Activated T-helper 17 cell treated with anti-CD3 and anti-CD28 coated beads, Interleukin-2, amount 50 U/mL, for 72 hours (primary cell): Measurements from ENCODE around the gene OGG1. TPM values are rescaled to one million over a fixed set of nuclear protein-coding genes. Genes with fewer than 3 reads are reported as not detected.
A peak's percentile ranks its signal among the peaks of the same experiment; 100 is the strongest.

ENCODE experiments used
- ATAC-seq: fragments of 150-1000 bp; cut with Tn5 transposase; replicated peaks from 2 replicates; pipeline ENCODE4 v1.10.0; 2021; ENCODE audit warnings: mild to moderate bottlenecking, moderate library complexity
- H3K27ac Mint-ChIP-seq: one replicate; pipeline ENCODE4 v1.8.0; 2022; ENCODE audit warnings: mixed read lengths
- H3K27me3 Mint-ChIP-seq: one replicate; pipeline ENCODE4 v1.8.0; 2022; ENCODE audit warnings: mixed read lengths
- H3K36me3 Mint-ChIP-seq: one replicate; pipeline ENCODE4 v1.8.0; 2022; ENCODE audit warnings: low read depth, mild to moderate bottlenecking, mixed read lengths
- H3K4me1 Mint-ChIP-seq: one replicate; pipeline ENCODE4 v1.8.0; 2022; ENCODE audit warnings: mixed read lengths
- H3K4me3 Mint-ChIP-seq: one replicate; pipeline ENCODE4 v1.8.0; 2022; ENCODE audit warnings: mild to moderate bottlenecking, mixed read lengths
- H3K9me3 Mint-ChIP-seq: one replicate; pipeline ENCODE4 v1.8.0; 2022; ENCODE audit warnings: mixed read lengths
- total RNA-seq, 2 donors: library from RNA; stranded (reverse); gene quantifications; one replicate each; pipeline ENCODE4 v1.2.3, GENCODE V29; 2022

Gene OGG1
- total RNA-seq, 2 donors from 2014 or later, result 37.4 to 52.3 TPM

DNA sequence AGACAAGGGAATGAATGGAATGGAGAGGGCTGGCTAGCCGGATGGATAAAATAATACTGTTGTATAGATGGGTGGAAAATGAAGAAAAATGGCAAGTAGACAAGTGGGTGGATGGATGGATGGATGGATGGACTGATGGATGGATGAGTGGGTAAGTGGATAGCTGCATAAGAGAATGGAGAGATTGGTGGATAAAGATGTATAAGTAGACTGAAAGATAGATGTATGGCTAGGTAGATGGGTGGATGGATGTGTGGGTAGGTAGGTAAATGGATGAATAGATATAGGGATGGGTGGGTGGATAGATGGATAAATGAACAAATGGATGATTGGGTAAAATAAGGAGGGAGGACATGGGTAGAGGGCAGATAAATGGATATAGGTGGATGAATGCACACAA is 32.2 kb upstream of the OGG1 start:
- Mint-ChIP-seq H3K9me3 (no peaks in the 10 kb centered on the region), H3K4me1 (no peaks in the 10 kb centered on the region), H3K27me3 (no peaks in the 10 kb centered on the region), H3K36me3 (no peaks in the 10 kb centered on the region), H3K27ac (no peak overlapping the region), H3K4me3 (no peak overlapping the region)
- ATAC-seq, result no peak

- Mint-ChIP-seq H3K9me3 (no peaks in the 10 kb centered on the region), H3K4me3 (no peak overlapping the region), H3K36me3 (no peaks in the 10 kb centered on the region), H3K4me1 (no peaks in the 10 kb centered on the region), H3K27ac (no peak overlapping the region), H3K27me3 (no peaks in the 10 kb centered on the region)
- no peak for ATAC-seq
These were observed 31.6 kb upstream of the OGG1 start for GRCh38 chr3:9718118-9718517.

DNA sequence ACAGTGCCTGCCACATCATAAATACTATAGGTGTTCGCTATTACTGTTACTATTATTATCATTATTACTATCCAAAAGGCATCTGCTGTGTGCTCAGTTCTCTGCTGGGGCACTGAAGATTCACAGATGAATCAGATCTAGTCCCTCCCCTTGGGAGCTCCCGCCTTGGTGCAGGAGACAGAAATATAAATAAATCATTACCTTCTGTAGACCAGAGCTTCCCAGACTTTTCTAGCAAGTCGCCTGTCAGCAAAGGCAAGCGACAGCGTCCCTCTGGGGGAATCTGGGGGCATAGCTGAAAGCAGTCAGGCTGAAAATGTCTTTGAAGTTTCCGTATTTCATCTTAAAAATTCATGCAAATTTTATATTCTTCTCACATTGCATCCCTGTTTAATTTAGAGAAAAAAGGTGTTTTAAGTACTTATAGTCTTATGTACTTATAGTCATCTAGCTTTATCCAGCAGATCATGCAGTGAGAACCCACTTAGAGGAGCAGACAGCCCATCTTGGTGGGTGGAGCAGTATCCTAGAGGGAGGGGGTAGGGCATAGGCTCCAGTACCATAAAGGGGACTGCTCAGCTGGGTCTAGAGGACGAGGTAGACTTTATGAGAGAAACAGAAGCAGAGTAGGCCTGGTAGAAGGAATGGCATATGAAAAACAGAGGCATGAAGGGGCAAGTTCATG is 28.6 kb upstream of the OGG1 start:
- no peak overlapping the region for H3K27ac Mint-ChIP-seq
- H3K4me3 Mint-ChIP-seq, result no peak overlapping the region
- H3K27me3 Mint-ChIP-seq, result no peaks in the 10 kb centered on the region
- no peaks in the 10 kb centered on the region for H3K36me3 Mint-ChIP-seq
- H3K4me1 Mint-ChIP-seq, result no peaks in the 10 kb centered on the region
- ATAC-seq, result no peak
- no peaks in the 10 kb centered on the region for H3K9me3 Mint-ChIP-seq

DNA sequence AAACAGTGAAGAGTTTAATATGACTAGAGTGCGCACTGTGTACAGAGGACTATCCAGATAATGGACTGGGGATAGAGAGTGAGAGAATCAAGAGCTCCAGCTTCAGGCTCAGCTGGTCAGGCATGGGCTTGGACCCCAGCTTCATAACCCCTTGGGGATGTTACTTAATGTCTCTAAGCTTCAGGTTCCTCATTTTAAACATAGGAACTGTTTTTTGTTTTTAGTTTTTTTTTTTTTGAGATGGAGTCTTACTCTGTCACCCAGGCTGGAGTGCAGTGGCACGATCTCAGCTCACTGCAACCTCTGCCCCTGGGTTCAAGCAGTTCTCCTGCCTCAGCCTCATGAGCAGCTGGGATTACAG is 28.1 kb upstream of the OGG1 start:
- H3K4me1 Mint-ChIP-seq, result no peaks in the 10 kb centered on the region

GRCh38 chr3:9725775-9726515 is 23.8 kb upstream of the OGG1 start:
- Mint-ChIP-seq H3K27me3 (no peaks in the 10 kb centered on the region), H3K9me3 (no peaks in the 10 kb centered on the region), H3K4me1 (peaks cover 26% of the 10 kb centered on the region), H3K4me3 (no peak overlapping the region), H3K27ac (no peak overlapping the region), H3K36me3 (no peaks in the 10 kb centered on the region)
- ATAC-seq, result no peak

More for the DNA sequence above, 28.1 kb upstream of the OGG1 start:
- ATAC-seq, result no peak
- H3K36me3 Mint-ChIP-seq, result no peaks in the 10 kb centered on the region
- H3K27me3 Mint-ChIP-seq, result no peaks in the 10 kb centered on the region
- H3K9me3 Mint-ChIP-seq, result no peaks in the 10 kb centered on the region
- no peak overlapping the region for H3K4me3 Mint-ChIP-seq
- H3K27ac Mint-ChIP-seq, result no peak overlapping the region

DNA sequence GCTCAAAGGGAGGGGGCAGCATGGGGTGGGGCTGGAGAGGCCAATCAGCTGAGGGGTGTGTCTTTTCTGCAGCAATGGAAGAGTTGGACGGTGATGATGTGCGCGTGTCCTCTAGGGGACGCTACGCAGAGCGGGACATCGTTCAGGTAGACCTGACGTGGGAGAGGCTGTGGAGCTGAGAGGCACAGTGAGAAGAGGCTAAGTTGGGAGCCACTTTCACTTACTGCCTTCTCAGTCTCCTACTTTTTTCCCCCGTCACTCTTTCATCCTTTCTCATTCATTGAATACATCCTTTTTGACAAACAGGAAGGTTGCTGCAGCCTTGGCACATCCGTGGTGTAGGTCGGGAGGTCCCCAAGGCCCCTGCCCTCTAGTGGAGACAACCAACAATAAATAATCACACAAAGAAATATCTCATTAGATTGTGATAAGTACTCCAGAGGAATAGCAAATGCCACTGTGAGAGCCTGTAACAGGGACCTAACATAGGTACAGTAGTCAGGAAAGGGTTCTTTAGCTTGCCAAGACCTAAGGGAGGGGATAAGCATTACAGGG is 22.6 kb upstream of the OGG1 start:
- H3K4me3 Mint-ChIP-seq, result peak overlapping the region; percentile 61
- peak overlapping the region; percentile 65 for H3K27ac Mint-ChIP-seq
- H3K4me1 Mint-ChIP-seq, result peaks cover 27% of the 10 kb centered on the region
- H3K9me3 Mint-ChIP-seq, result no peaks in the 10 kb centered on the region
- H3K36me3 Mint-ChIP-seq, result no peaks in the 10 kb centered on the region
- H3K27me3 Mint-ChIP-seq, result no peaks in the 10 kb centered on the region
- peak; percentile 11 for ATAC-seq

DNA sequence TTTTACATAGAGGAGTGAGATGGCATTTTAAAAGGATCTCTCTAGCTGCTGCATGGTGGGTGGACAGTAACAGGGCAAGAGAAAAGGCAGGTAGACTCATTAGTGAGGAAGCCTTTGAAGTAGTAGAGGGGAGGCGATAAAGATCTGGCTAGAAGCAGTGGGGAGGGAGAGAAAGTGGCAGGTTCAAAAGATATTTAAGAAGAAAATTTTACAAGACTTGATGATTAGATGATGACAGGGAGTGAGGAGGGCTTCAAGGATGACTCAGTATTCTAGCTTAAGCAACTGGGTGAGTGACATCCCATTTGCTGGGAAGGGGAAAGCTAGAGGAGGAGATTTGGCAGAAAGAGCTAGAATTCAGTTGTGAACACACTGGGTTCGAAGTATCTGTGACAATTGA is 22.0 kb upstream of the OGG1 start:
- H3K4me3 Mint-ChIP-seq, result peak overlapping the region; percentile 61
- peaks cover 6% of the 10 kb centered on the region for H3K36me3 Mint-ChIP-seq
- H3K27ac Mint-ChIP-seq, result peak overlapping the region; percentile 65

GRCh38 chr3:9729419-9729818 is 20.3 kb upstream of the OGG1 start:
- Mint-ChIP-seq H3K9me3 (no peaks in the 10 kb centered on the region), H3K4me3 (no peak overlapping the region), H3K4me1 (peaks cover 39% of the 10 kb centered on the region), H3K27me3 (no peaks in the 10 kb centered on the region), H3K36me3 (peaks cover 21% of the 10 kb centered on the region), H3K27ac (no peak overlapping the region)
- ATAC-seq, result no peak

More for the DNA sequence above, 22.0 kb upstream of the OGG1 start:
- Mint-ChIP-seq H3K9me3 (no peaks in the 10 kb centered on the region), H3K4me1 (peaks cover 27% of the 10 kb centered on the region), H3K27me3 (no peaks in the 10 kb centered on the region)
- no peak for ATAC-seq

DNA sequence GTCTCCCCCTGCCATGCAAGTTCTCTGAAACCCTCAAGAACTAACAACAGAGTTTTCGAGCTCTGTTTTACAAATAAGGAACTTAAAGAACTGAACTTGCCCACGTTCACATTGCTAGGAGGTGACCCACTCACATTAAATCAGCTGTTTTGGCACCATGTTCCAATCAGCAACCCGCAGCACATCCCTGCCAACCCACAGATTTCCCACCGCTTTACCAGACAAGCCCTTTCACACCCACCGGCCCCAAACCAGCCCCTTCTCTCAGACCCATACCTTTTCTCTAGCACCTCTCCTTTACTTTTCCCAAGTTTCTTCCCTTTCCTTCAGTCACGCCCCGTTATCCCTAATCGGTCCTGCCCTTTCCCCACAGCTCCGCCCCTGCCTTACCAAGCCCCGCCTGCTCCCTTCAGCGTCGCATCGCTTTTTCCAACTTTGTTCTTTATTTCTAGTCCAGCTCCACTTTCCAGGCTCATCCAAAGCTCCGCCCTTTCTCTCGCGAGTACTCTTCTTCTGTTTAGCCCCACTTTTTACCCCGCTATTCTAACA is 19.0 kb upstream of the OGG1 start:
- peaks cover 35% of the 10 kb centered on the region for H3K36me3 Mint-ChIP-seq
- H3K9me3 Mint-ChIP-seq, result no peaks in the 10 kb centered on the region
- ATAC-seq, result peak; percentile 62
- H3K4me1 Mint-ChIP-seq, result peaks cover 42% of the 10 kb centered on the region
- peak overlapping the region; percentile 95 for H3K4me3 Mint-ChIP-seq
- peak overlapping the region; percentile 87 for H3K27ac Mint-ChIP-seq
- H3K27me3 Mint-ChIP-seq, result no peaks in the 10 kb centered on the region

DNA sequence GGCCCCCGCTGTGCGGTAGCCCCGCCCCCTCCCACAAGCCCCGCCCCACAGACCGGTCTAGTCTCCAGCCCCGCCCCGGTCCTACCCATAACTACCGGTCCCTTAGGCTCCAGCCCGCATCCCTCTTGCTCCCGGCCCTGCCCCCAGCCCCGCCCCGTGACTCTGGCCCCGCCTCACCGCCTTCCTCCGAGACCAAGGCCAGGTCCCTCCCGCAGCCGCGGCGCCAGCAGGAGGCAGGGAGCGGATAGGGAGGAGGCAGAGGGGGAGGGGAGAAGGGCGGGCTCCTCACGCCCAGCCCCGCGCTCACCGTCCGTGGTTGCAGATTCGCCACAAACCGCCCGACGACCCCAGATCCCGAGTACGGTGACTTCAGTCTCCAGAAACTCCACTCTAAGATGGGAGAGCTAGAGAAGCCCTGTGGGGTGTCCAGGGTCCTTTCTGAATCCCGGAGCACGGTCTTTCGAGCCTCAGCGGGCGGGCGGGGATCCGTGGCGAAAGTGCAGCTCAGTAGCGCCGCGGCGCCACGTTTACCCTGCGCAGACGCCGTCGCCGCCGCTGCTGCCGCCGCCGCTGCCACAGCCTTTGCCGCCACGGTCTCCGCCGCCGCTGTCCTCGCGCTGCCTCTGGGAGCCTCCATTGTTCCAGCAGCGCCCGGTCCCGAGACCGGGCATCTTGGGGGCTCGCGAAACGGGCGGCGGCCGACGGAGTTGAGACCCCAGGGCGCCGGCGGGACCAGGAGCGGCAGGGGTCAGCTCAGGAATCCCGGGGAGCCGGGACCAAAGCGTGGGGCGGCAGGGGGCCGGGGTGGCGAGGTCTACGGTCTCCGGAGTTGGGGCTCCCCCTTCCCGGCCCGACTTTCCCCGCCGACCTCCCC is 18.3 kb upstream of the OGG1 start, which contains the start of gene BRPF1:
TSS of gene BRPF1 (plus strand) at position 530 of the 874 bp plus-strand sequence. CDS start 2,406 bp downstream, outside the sequence.
- H3K36me3 Mint-ChIP-seq, result peaks cover 42% of the 10 kb centered on the region
- ATAC-seq, result peak; percentile 98
- no peaks in the 10 kb centered on the region for H3K9me3 Mint-ChIP-seq
- peak within 1 kb of the TSS; percentile 95 for H3K4me3 Mint-ChIP-seq
- peaks cover 45% of the 10 kb centered on the region for H3K4me1 Mint-ChIP-seq
- no peaks in the 10 kb centered on the region for H3K27me3 Mint-ChIP-seq
- H3K27ac Mint-ChIP-seq, result peak within 1 kb of the TSS; percentile 95

DNA sequence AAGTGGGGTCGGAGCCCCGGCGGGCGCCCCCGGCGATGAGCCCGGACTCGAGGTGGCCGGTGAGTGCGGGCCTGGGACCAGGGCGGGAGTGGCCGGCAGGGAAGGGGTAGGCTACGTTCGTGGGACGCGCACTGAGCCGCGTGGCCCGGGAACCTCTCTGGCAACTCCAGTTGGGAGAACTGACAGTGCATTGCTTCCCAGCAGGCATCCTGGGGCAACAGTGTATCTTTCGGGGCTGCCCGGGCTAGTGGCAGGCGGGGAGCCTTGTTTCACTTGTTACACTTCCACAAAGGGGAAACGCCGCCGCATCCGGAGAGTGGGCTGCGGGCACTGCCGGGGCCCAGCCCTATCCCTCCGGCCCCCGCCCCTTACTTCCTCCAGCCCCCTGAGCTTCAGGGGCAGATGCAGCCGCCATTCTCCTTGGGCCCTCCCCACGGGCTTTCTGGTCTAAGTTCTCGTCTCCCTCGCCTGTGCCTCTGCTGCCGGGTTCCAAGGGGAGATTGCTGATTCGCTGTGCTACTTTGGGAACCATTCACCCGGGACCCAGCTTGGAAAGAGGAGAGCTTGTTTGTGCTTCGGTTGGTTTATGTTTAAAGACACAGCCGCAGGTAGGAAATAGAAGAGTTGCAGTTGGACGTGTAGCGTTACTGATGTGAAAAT is 17.5 kb upstream of the OGG1 start:
- no peak for ATAC-seq
- H3K4me1 Mint-ChIP-seq, result peaks cover 45% of the 10 kb centered on the region
- H3K4me3 Mint-ChIP-seq, result peak overlapping the region; percentile 95
- peaks cover 49% of the 10 kb centered on the region for H3K36me3 Mint-ChIP-seq
- H3K27ac Mint-ChIP-seq, result peak overlapping the region; percentile 95
- H3K9me3 Mint-ChIP-seq, result no peaks in the 10 kb centered on the region
- no peaks in the 10 kb centered on the region for H3K27me3 Mint-ChIP-seq

- Mint-ChIP-seq H3K4me3 (peak overlapping the region; percentile 95), H3K36me3 (peaks cover 55% of the 10 kb centered on the region), H3K27me3 (no peaks in the 10 kb centered on the region), H3K27ac (peak overlapping the region; percentile 95), H3K4me1 (peaks cover 40% of the 10 kb centered on the region), H3K9me3 (no peaks in the 10 kb centered on the region)
- no peak for ATAC-seq
These were observed 17.0 kb upstream of the OGG1 start for GRCh38 chr3:9732740-9733115.

GRCh38 chr3:9736831-9737230 is 12.9 kb upstream of the OGG1 start:
- Mint-ChIP-seq H3K4me1 (peaks cover 31% of the 10 kb centered on the region), H3K27ac (peak overlapping the region; percentile 72), H3K4me3 (peak overlapping the region; percentile 10), H3K36me3 (peaks cover 96% of the 10 kb centered on the region), H3K9me3 (no peaks in the 10 kb centered on the region), H3K27me3 (no peaks in the 10 kb centered on the region)
- peak; percentile 72 for ATAC-seq
